Mucosa of rectum (tissue), 2 donors: ENCODE measurements around the gene MPZL2.
A peak's percentile ranks its signal among the peaks of the same experiment; 100 is the strongest.

Experiments used
- H3K27ac ChIP-seq, 2 donors: one replicate each; pipeline ENCODE4 v1.7.0; 2013; ENCODE audit warnings: inconsistent platforms in 2 of 2, low read depth in 2 of 2, low read length in 2 of 2
- H3K27me3 ChIP-seq, 2 donors: one replicate each; pipeline ENCODE4 v1.7.0; 2013; ENCODE audit warnings: low read length in 2 of 2; ENCODE audit not compliant: control insufficient read depth in 2 of 2, insufficient read depth in 2 of 2
- H3K36me3 ChIP-seq, 2 donors: one replicate each; pipeline ENCODE4 v1.7.0; 2013; ENCODE audit warnings: low read length in 2 of 2; ENCODE audit not compliant: control insufficient read depth in 2 of 2, insufficient read depth in 2 of 2
- H3K4me1 ChIP-seq, 2 donors: one replicate each; pipeline ENCODE4 v1.7.0; 2013; ENCODE audit warnings: low read length in 2 of 2, mild to moderate bottlenecking in 1 of 2; ENCODE audit not compliant: control insufficient read depth in 2 of 2, insufficient read depth in 2 of 2
- H3K4me3 ChIP-seq, 2 donors: one replicate each; pipeline ENCODE4 v1.7.0; 2013; ENCODE audit warnings: low read length in 2 of 2
- H3K9ac ChIP-seq, 2 donors: one replicate each; pipeline ENCODE4 v1.7.0; 2013; ENCODE audit warnings: low read length in 2 of 2, low read depth in 1 of 2, mild to moderate bottlenecking in 1 of 2
- H3K9me3 ChIP-seq, 2 donors: one replicate each; pipeline ENCODE4 v1.7.0; 2013; ENCODE audit warnings: low read length in 2 of 2; ENCODE audit not compliant: control insufficient read depth in 2 of 2
- donor health status: healthy.
- donor health status: Normal muscosa, but diverticular disease.

MPZL2 gene

GRCh38 chr11:118304568-118305248, 40.6 kb upstream of the MPZL2 start, which contains the start of gene CD3E:
Gene CD3E, plus strand, starts transcription at chr11:118304730. Its CDS starts 223 bp downstream, at chr11:118304953.
- peaks cover 0 to 5% of the 10 kb centered on the region in 2 donors for H3K27me3 ChIP-seq
- no peaks in the 10 kb centered on the region for H3K4me1 ChIP-seq
- H3K4me3 ChIP-seq = peak within 1 kb of the TSS in 1 of 2 donors; percentile 39
- peak within 1 kb of the TSS in 1 of 2 donors; percentile 56 for H3K9ac ChIP-seq
- H3K9me3 ChIP-seq = no peaks in the 10 kb centered on the region
- no peaks in the 10 kb centered on the region for H3K36me3 ChIP-seq
- H3K27ac ChIP-seq = peak within 1 kb of the TSS; percentile 34 to 67

DNA sequence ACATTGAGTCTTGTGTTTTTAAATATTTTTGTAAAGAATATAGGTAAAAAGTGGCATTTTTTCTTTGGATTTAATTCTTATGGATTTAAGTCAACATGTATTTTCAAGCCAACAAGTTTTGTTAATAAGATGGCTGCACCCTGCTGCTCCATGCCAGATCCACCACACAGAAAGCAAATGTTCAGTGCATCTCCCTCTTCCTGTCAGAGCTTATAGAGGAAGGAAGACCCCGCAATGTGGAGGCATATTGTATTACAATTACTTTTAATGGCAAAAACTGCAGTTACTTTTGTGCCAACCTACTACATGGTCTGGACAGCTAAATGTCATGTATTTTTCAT, 40.1 kb upstream of the MPZL2 start:
- H3K4me1 ChIP-seq = no peaks in the 10 kb centered on the region
- no peaks in the 10 kb centered on the region for H3K9me3 ChIP-seq
- H3K27me3 ChIP-seq = peaks cover 0 to 5% of the 10 kb centered on the region in 2 donors
- no peak overlapping the region for H3K4me3 ChIP-seq
- H3K27ac ChIP-seq = peak overlapping the region in 1 of 2 donors; percentile 67
- H3K36me3 ChIP-seq = no peaks in the 10 kb centered on the region
- H3K9ac ChIP-seq = no peak overlapping the region

DNA sequence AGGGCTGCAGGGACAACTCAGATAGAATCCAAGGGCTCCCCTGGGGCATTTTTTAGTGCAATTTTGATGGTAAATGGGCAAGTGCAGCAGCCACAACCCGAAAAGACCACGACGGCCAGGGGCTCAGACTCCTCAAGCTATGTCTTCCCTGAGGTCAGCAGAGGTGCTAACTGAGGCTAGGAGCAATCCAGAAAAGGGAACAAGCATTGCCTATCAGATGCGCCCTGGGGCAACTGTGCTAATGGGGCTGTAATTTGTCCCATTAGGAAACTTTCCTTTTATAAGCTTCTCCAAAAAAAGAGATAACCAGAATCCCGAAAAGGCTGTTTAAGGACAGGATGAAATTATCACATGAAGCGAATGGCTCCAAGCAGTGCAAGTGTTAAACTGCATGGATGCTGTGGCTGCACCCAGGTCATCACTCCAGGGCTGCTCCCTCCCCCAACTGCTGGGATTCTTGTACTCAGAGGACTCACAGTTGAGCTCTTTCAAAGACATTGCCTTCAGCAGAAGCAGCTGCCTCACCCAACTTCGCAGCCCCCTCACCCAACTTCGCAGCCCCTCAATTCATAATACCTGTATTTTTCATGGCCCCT, 37.6 kb upstream of the MPZL2 start:
- H3K9me3 ChIP-seq = no peaks in the 10 kb centered on the region
- H3K27ac ChIP-seq = no peak overlapping the region
- H3K4me1 ChIP-seq = no peaks in the 10 kb centered on the region
- H3K4me3 ChIP-seq = no peak overlapping the region
- H3K36me3 ChIP-seq = no peaks in the 10 kb centered on the region
- H3K27me3 ChIP-seq = peaks cover 0 to 5% of the 10 kb centered on the region in 2 donors
- no peak overlapping the region for H3K9ac ChIP-seq

DNA sequence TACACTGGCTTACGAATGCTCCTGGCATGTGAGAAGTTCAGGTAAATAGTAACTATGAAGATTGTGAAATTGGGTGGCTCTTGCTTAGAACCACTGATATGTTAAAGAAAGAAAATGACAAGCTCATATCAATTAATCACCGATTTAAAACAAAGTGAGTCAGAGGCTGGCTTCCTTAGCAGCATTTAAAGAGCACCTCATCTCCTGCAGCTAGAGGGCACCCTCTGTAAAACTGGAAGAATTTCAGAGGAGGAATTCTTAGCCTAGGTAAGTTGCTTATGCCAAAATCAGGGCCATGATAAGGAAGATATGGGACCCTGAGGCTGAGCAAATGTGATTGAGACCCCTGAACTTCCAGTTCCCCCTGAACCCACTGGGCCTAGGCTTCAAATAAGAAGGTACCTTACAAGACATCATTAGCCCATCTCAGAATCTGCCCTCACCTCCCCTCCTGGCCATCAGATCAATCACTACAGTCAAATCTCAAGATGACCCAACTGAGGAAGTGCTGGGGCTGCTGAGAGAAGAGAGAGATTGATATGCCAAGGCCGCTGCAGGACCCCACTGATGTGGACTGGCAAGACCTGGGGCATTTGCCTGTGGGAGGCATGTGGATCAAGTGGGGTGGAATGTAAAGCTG, 31.8 kb upstream of the MPZL2 start:
- H3K27me3 ChIP-seq = no peaks in the 10 kb centered on the region
- H3K27ac ChIP-seq = no peak overlapping the region
- H3K9ac ChIP-seq = no peak overlapping the region
- H3K4me3 ChIP-seq = no peak overlapping the region
- peaks cover 0 to under 1% of the 10 kb centered on the region in 2 donors for H3K4me1 ChIP-seq
- no peaks in the 10 kb centered on the region for H3K36me3 ChIP-seq
- no peaks in the 10 kb centered on the region for H3K9me3 ChIP-seq

DNA sequence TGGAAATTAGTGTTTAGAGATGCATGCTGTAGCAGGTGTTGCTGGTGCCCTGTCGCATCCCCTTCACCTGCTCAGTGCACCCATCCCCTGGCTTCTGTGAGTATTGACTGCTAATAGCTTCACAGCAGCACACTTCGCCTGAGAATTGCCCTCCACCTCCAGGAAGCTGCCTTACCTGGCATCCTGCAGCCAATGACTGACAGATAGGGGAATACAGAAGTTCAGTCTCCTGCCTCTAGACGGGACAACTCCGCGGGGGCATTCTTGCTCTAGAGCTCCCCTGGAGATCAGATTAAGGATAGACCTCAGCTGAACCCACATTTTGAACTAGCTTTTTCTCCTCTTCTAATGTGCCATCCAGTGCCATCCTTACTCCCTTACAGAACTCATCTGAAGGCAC, 31.1 kb upstream of the MPZL2 start:
- Histone ChIP-seq H3K9me3 (no peaks in the 10 kb centered on the region), H3K4me1 (peaks cover 0 to 5% of the 10 kb centered on the region in 2 donors), H3K4me3 (no peak overlapping the region), H3K9ac (no peak overlapping the region), H3K36me3 (no peaks in the 10 kb centered on the region), H3K27ac (no peak overlapping the region), H3K27me3 (no peaks in the 10 kb centered on the region)

- Histone ChIP-seq H3K27ac (no peak overlapping the region), H3K27me3 (no peaks in the 10 kb centered on the region), H3K4me1 (peaks cover 0 to 5% of the 10 kb centered on the region in 2 donors), H3K4me3 (no peak overlapping the region), H3K9ac (no peak overlapping the region), H3K36me3 (no peaks in the 10 kb centered on the region), H3K9me3 (no peaks in the 10 kb centered on the region)
Observed at GRCh38 chr11:118294053-118294452, 30.0 kb upstream of the MPZL2 start.

GRCh38 chr11:118291477-118292135, 27.5 kb upstream of the MPZL2 start:
- no peaks in the 10 kb centered on the region for H3K36me3 ChIP-seq

DNA sequence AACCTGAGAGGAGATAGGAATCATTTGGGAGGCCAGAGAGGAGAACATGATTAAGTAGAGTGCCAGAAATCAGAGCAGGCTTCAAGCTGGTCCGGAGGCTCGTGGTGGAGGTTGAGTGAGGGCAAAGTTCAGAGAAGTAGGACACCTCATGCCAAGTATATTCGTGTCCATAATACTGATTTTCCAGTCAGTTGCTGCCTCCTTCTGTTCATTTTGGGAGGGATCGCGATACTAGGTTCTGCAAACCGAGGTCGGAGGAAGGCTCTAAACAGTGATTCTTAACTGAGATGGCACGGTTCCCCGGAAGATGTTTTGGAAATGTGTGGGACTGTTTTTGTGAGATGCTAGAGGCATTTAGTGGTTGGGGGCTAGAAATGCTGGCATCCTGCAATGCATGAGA, 26.8 kb upstream of the MPZL2 start:
- peaks cover 7 to 11% of the 10 kb centered on the region in 2 donors for H3K4me1 ChIP-seq
- no peaks in the 10 kb centered on the region for H3K36me3 ChIP-seq
- no peaks in the 10 kb centered on the region for H3K27me3 ChIP-seq
- no peak overlapping the region for H3K27ac ChIP-seq
- H3K9me3 ChIP-seq = no peaks in the 10 kb centered on the region
- H3K4me3 ChIP-seq = no peak overlapping the region
- H3K9ac ChIP-seq = no peak overlapping the region

More at GRCh38 chr11:118291477-118292135, 27.5 kb upstream of the MPZL2 start:
- Histone ChIP-seq H3K9ac (no peak overlapping the region), H3K9me3 (no peaks in the 10 kb centered on the region), H3K4me3 (no peak overlapping the region), H3K27me3 (no peaks in the 10 kb centered on the region), H3K27ac (no peak overlapping the region), H3K4me1 (peaks cover 4 to 8% of the 10 kb centered on the region in 2 donors)

DNA sequence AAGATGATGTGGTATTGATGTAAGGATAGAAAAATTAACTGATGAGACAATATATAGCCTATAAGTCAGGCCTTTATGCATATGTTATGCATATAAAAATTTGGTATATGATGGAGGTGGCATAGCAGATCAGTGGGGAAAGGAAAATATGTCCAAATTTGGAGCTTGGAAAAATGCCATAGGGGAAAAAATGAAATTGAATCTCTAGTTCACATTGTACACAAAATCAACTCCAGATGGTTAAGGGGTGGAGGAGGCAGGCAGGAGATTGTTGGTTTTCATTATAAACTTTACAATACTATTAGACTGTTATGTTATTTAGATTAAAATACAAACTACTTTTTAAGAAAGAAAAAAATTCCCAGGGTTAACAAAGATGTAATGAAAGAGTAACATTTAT, 25.3 kb upstream of the MPZL2 start:
- Histone ChIP-seq H3K27ac (no peak overlapping the region), H3K4me3 (no peak overlapping the region), H3K4me1 (peaks cover 7 to 11% of the 10 kb centered on the region in 2 donors), H3K27me3 (no peaks in the 10 kb centered on the region), H3K9me3 (no peaks in the 10 kb centered on the region), H3K36me3 (no peaks in the 10 kb centered on the region), H3K9ac (no peak overlapping the region)

DNA sequence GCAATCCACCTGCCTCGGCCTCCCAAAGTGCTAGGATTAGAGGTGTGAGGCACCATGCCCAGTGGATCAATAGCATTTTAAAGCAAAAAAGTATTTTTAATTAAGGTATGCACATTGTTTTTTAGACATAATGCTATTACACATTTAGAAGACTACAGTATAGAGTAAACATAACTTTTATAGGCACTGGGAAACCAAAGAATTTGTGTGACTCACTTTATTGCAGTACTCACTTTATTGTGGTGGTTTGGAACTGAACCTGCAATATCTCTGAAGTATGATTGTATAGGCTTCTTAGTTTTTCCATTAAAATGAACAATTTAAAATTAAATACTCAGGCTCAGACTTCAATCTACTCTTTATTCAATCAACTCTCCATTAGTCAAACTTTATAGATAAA, 22.9 kb upstream of the MPZL2 start:
- H3K4me3 ChIP-seq = peak overlapping the region in 1 of 2 donors; percentile 20
- H3K27ac ChIP-seq = no peak overlapping the region
- no peak overlapping the region for H3K9ac ChIP-seq
- peaks cover 10 to 29% of the 10 kb centered on the region in 2 donors for H3K4me1 ChIP-seq
- no peaks in the 10 kb centered on the region for H3K9me3 ChIP-seq
- no peaks in the 10 kb centered on the region for H3K27me3 ChIP-seq
- no peaks in the 10 kb centered on the region for H3K36me3 ChIP-seq
